GM12878 (cell line): ENCODE data around the gene CLEC12A. TPM values are rescaled to one million over a fixed set of nuclear protein-coding genes. Genes with fewer than 3 reads are reported as not detected.
"Not testable (repeated sequence)": the region's sequence is repeated elsewhere in the genome, so short reads cannot be mapped to it uniquely, and the experiment has no call there.

Experiments used
- ATAC-seq: fragments of 200-7000 bp; cut with Tn5 transposase; 3 replicates; pipeline ENCODE4 v1.9.1; 2020; ENCODE audit warnings: mild to moderate bottlenecking, moderate library complexity
- BruUV-seq: library from RNA; stranded (reverse); fragments of 400-500 nt; replicated peaks from 2 replicates; lab custom pipeline; 2021; lab: Mats Ljungman, UMichigan
- CTCF ChIA-PET: fragments of 300-600 bp; sonication (Branson Sonifier 250); formaldehyde crosslinking; extraction: SDS; loops from one replicate; lab custom pipeline; 2021; ENCODE audit warnings: inconsistent platforms; lab: Yijun Ruan, JAX
- POLR2A ChIA-PET: fragments of 350-600 bp; formaldehyde crosslinking; extraction: SDS; loops from one replicate; lab custom pipeline; 2021; ENCODE audit warnings: inconsistent platforms; lab: Charles Lee
- RAD21 ChIA-PET: fragments of 300-600 bp; sonication (Branson Sonifier 250); formaldehyde crosslinking; loops from one replicate; lab custom pipeline; 2023; ENCODE audit warnings: antibody characterized with exemption; ENCODE audit not compliant: unreplicated experiment; lab: Charles Lee
- SMC1A ChIA-PET: fragments of 300-600 bp; sonication (Branson Sonifier 250); formaldehyde crosslinking; loops from one replicate; lab custom pipeline; 2023; ENCODE audit not compliant: unreplicated experiment, uncharacterized antibody; lab: Charles Lee
- DNase-seq: peaks from one replicate; pipeline ENCODE4 v3.0.0-alpha.2; 2011; ENCODE audit warnings: low read depth, low spot score
- FAIRE-seq: peaks from 3 replicates; lab custom pipeline; 2011; peaks lifted over from hg19 to GRCh38; lab: Jason Lieb, UNC
- H2AFZ ChIP-seq: 2 replicates; pipeline ENCODE4 v1.6.0; 2011; ENCODE audit warnings: low read depth, low read length, control low read depth; ENCODE audit not compliant: control insufficient read depth
- H3K27ac ChIP-seq: 2 replicates; pipeline ENCODE4 v1.5.1; 2011; ENCODE audit warnings: control low read depth; ENCODE audit not compliant: control insufficient read depth, insufficient read depth
- H3K27me3 ChIP-seq, 2 experiments: replicated peaks in 1 of 2; 2 replicates each; pipeline versions ENCODE4 v1.6.0 to v1.6.1; 2011; ENCODE audit warnings: low read length in 1 of 2; ENCODE audit not compliant: control insufficient read depth in 2 of 2, insufficient read depth in 2 of 2
- H3K36me3 ChIP-seq, 2 experiments: 2 replicates each; pipeline ENCODE4 v1.5.1; 2011; ENCODE audit warnings: low read length in 1 of 2; ENCODE audit not compliant: control insufficient read depth in 2 of 2, insufficient read depth in 2 of 2
- H3K4me1 ChIP-seq: 2 replicates; pipeline ENCODE4 v1.6.1; 2011; ENCODE audit warnings: mild to moderate bottlenecking, low read length, moderate library complexity, mixed read lengths; ENCODE audit not compliant: control insufficient read depth, insufficient read depth
- H3K4me2 ChIP-seq: 2 replicates; pipeline ENCODE4 v1.6.0; 2011; ENCODE audit warnings: control low read depth; ENCODE audit not compliant: control insufficient read depth, insufficient read depth
- H3K4me3 ChIP-seq: fragments of 200-600 bp; sonication (generic); 2 replicates; pipeline ENCODE4 v1.5.1; 2016
- H3K79me2 ChIP-seq: 2 replicates; pipeline ENCODE4 v1.6.0; 2011; ENCODE audit warnings: low read length; ENCODE audit not compliant: control insufficient read depth, insufficient read depth
- H3K9ac ChIP-seq: 2 replicates; pipeline ENCODE4 v1.8.0; 2011; ENCODE audit warnings: low read length, control low read depth, mixed read lengths; ENCODE audit not compliant: control insufficient read depth, insufficient read depth
- H3K9me3 ChIP-seq: replicated peaks from 3 replicates; pipeline ENCODE4 v1.5.1; 2011; ENCODE audit warnings: mild to moderate bottlenecking, low read length; ENCODE audit not compliant: control insufficient read depth, insufficient read depth
- H4K20me1 ChIP-seq: 2 replicates; pipeline ENCODE4 v1.6.0; 2011; ENCODE audit not compliant: control insufficient read depth, insufficient read depth
- LARP7 ChIP-seq: fragments of 450-650 bp; IDR thresholded peaks from 2 replicates; pipeline ENCODE4 v1.6.1; 2017; ENCODE audit warnings: mild to moderate bottlenecking
- PAX5 ChIP-seq: IDR thresholded peaks from 2 replicates; pipeline ENCODE4 v1.6.1; 2011; ENCODE audit warnings: low read depth, low read length, borderline replicate concordance
- WGBS: methylation state at CpG from one replicate; pipeline ENCODE4 v1.1.6; 2016; ENCODE audit warnings: low lambda C conversion rate; ENCODE audit not compliant: insufficient replicate concordance, insufficient coverage; ENCODE audit errors: missing lambda C conversion rate; 5-methylcytosine and 5-hydroxymethylcytosine counted together
- in situ Hi-C: fragments of 300-500 bp; cut with MboI; formaldehyde crosslinking; loops from 9 replicates; pipeline ENCODE4 v1.14.3; 2018; ENCODE audit warnings: mixed read lengths
- intact Hi-C: fragments of 100-400 bp; cut with micrococcal nuclease; formaldehyde crosslinking; loops from one replicate; pipeline ENCODE4 v1.14.2; 2022; ENCODE audit not compliant: unreplicated experiment
- polyA plus RNA-seq, 11 experiments: library from polyadenylated mRNA; depleted of rRNA in 4 of 11; unstranded in 6 of 11; stranded (reverse) in 5 of 11; fragments of >200 nt; fragmentation: Nextera tagmentation in 4 of 11; fragmentation: Illumina TruSeq in 1 of 11; extraction: Ambion mirVana in 4 of 11; extraction: Trizol in 1 of 11; gene quantifications; 1 replicate in 1 of 11; 2 replicates in 10 of 11; pipeline versions ENCODE4 v1.2.1 to v1.2.3, GENCODE V29; 2011 to 2016; ENCODE audit warnings: inconsistent platforms in 2 of 11, missing spikeins in 2 of 11, low read depth in 1 of 11
- total RNA-seq, 4 experiments: library from RNA; depleted of rRNA in 3 of 4; stranded (reverse); fragments of >200 nt in 3 of 4; fragmentation: Illumina TruSeq in 1 of 4; extraction: Trizol in 1 of 4; gene quantifications; 2 replicates each; pipeline versions ENCODE4 v1.2.1 to v1.2.3, GENCODE V29; 2013 to 2021
- TF ChIP-seq, protein P1 (sequence below): IDR thresholded peaks from 2 replicates; pipeline ENCODE4 v1.6.1; 2012; ENCODE audit warnings: improper control_type of control experiment, low read depth, low read length; ENCODE audit not compliant: insufficient replicate concordance

Gene CLEC12A
- total and polyA plus RNA-seq, 10 of the 15 experiments (the other 5 are each of a cell fraction or from before 2014, with no cell fraction given), result 0.07 to 0.21 TPM; not detected in 8

DNA sequence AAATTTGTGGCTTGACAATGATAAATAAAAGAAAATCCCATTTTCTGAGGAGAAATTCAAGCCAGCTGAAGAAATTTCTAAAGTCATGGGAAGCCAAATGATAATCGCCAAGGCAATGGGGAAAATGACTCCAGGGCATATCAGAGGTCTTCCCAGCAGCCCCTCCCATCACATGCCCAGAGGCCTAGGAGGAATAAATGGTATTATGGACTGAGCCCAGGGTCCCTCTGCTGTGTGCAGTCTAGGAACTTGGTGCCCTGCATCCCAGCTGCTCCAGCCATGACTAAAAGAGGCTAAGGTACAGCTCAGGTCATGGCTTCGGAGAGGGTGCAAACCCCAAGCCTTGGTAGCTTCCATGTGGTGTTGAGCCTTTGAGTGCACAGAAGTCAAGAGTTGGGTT, 4.4 kb downstream of the CLEC12A start:
- ChIA-PET SMC1A (no interaction called here), CTCF (no interaction called here), POLR2A (no interaction called here), RAD21 (no interaction called here)
- Histone ChIP-seq H3K4me3 (no peak overlapping the region), H3K27me3 (peaks cover 0 to 2% of the 10 kb centered on the region in 2 experiments; a peak in 1 of 4 replicates), H3K27ac (no peak overlapping the region), H3K79me2 (no peaks in the 10 kb centered on the region), H3K4me2 (no peak overlapping the region), H3K9me3 (peaks cover 8% of the 10 kb centered on the region; the same call in 1 of the 3 replicates), H3K9ac (no peak overlapping the region), H3K36me3 (no peaks in the 10 kb centered on the region), H4K20me1 (no peaks in the 10 kb centered on the region), H3K4me1 (no peaks in the 10 kb centered on the region), H2AFZ (no peak overlapping the region)
- no TSS peak for BruUV-seq
- ATAC-seq, result no peak
- 46% methylated on average over 2 of the region's 2 CpGs for WGBS
- no peak for FAIRE-seq
- DNase-seq, result no peak
- in situ Hi-C loops (no loop called here), intact Hi-C loops (no loop called here)
- TF ChIP-seq PAX5, result no peak
- TF ChIP-seq LARP7, result no peak
- TF ChIP-seq, protein P1, sequence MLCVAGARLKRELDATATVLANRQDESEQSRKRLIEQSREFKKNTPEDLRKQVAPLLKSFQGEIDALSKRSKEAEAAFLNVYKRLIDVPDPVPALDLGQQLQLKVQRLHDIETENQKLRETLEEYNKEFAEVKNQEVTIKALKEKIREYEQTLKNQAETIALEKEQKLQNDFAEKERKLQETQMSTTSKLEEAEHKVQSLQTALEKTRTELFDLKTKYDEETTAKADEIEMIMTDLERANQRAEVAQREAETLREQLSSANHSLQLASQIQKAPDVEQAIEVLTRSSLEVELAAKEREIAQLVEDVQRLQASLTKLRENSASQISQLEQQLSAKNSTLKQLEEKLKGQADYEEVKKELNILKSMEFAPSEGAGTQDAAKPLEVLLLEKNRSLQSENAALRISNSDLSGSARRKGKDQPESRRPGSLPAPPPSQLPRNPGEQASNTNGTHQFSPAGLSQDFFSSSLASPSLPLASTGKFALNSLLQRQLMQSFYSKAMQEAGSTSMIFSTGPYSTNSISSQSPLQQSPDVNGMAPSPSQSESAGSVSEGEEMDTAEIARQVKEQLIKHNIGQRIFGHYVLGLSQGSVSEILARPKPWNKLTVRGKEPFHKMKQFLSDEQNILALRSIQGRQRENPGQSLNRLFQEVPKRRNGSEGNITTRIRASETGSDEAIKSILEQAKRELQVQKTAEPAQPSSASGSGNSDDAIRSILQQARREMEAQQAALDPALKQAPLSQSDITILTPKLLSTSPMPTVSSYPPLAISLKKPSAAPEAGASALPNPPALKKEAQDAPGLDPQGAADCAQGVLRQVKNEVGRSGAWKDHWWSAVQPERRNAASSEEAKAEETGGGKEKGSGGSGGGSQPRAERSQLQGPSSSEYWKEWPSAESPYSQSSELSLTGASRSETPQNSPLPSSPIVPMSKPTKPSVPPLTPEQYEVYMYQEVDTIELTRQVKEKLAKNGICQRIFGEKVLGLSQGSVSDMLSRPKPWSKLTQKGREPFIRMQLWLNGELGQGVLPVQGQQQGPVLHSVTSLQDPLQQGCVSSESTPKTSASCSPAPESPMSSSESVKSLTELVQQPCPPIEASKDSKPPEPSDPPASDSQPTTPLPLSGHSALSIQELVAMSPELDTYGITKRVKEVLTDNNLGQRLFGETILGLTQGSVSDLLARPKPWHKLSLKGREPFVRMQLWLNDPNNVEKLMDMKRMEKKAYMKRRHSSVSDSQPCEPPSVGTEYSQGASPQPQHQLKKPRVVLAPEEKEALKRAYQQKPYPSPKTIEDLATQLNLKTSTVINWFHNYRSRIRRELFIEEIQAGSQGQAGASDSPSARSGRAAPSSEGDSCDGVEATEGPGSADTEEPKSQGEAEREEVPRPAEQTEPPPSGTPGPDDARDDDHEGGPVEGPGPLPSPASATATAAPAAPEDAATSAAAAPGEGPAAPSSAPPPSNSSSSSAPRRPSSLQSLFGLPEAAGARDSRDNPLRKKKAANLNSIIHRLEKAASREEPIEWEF, result no peak
- TF ChIP-seq, all 136 proteins: peak for 0

DNA sequence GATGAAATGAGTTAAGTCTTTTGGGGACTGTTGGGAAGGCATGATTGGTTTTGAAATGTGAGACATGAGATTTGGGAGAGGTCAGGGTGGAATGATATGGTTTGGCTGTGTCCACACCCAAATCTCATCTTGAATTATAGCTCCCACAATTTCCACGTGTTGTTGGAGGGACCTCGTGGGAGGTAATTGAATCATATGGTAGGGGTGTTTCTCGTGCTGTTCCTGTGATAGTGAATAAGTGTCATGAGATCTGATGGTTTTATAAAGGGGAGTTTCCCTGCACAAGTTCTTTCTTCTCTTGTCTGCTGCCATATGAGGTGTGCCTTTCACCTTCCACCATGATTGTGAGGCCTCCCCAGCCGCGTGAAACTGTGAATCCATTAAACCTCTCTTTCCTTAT, 5.4 kb downstream of the CLEC12A start:
- H3K27ac ChIP-seq, ATAC-seq, H3K4me1 ChIP-seq, H3K9me3 ChIP-seq, H3K36me3 ChIP-seq, POLR2A ChIA-PET, H3K4me3 ChIP-seq, RAD21 ChIA-PET, in situ Hi-C loops, H3K4me2 ChIP-seq, H3K79me2 ChIP-seq, FAIRE-seq, CTCF ChIA-PET, H4K20me1 ChIP-seq, BruUV-seq, H3K27me3 ChIP-seq, H2AFZ ChIP-seq, DNase-seq, H3K9ac ChIP-seq, intact Hi-C loops: not testable (repeated sequence)
- WGBS, result 2% methylated on average over 5 of the region's 5 CpGs
- SMC1A ChIA-PET, result interaction anchor here (1.0 kb wide), 1 partner anchor 25 kb away, joined by 3 read pairs; no protein-coding TSS in a partner anchor
